ENCODE measurements around the gene ARHGEF33.
"Not testable (repeated sequence)": the region's sequence is repeated elsewhere in the genome, so short reads cannot be mapped to it uniquely, and the experiment has no call there.

ARHGEF33 gene

DNA sequence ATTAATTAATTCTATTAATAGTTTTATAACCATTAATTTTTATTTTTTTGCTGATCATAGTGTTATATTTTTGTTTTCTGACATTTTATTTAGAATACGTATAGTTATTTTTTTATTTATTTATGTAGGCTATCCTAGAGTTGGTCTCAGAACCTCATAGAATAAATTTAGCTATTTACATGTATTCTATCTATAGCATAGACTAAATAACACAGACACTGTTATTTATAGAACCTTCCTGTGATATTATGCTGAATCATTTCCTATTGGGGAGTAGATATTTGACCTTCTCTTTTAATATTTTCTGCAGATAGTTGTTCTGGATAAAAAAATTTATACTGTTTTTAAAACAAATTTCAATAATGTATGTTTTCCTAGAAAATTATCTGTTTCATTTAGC, 20.2 kb downstream of the ARHGEF33 start:
- no peak for DNase-seq (ENCODE audit: low spot score)

DNA sequence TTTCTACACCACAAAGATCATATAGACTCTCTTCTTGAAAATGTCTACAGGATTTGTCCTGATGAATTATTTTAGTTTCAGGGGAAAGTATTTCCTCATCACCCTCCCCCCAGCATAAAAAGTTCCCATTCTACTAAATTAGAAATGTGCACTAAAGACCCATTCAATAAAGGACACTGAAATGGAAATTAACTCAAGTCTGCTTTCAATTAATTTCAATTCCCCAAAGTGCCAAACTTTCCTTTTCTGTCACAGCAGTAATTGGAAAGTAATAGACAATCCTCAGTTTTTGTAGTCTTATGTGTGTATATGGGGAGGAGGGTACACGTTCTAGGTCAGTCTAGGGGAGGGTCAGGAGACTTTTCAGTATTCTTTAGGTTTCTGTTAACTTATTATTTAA, 21.5 kb downstream of the ARHGEF33 start:
- DNase-seq (ENCODE audit: low spot score): no peak

DNA sequence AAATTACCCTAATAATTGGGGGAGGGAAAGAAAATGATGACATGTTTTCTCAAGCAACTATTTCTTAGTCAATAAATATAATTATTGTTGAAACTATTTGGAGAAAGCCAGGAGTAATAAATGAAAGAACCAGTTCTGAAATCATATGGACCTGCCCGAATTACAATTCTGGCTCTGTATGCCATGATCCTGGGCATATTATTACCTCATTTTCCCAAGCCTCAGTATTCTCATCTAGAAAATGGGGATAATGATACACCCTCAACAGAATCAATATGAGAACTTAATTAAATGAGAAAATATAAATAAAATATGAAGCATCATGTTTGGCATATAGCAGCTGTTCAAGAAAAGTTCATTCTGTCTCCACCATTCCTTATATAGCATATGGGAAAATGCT, 22.9 kb downstream of the ARHGEF33 start:
- no peak for DNase-seq (ENCODE audit: low spot score)

DNA sequence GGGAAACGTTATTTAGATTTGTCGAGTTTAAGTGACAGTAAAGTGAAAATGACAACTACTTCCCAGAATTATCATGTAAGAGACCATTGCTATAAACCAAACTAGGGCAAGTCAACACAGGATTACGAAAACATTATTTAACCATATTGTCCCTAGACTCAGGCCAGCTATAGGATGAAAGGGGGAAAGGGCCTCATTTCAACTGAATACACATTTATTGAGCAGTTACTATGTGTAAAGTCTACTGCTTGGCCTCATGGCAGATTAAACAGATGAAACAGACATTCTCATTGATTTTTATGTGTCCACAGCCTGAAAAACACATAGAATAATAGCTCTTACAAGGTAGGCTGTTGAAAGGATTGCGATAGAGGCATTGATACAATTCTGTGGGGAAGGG, 32.7 kb downstream of the ARHGEF33 start:
- no peak for DNase-seq (ENCODE audit: low spot score)

GRCh38 chr2:38922902-38923301, 33.2 kb downstream of the ARHGEF33 start:
- DNase-seq (ENCODE audit: low spot score): no peak

- no peak for DNase-seq (ENCODE audit: low spot score)
Measured at GRCh38 chr2:38925982-38926381, 36.3 kb downstream of the ARHGEF33 start.

DNA sequence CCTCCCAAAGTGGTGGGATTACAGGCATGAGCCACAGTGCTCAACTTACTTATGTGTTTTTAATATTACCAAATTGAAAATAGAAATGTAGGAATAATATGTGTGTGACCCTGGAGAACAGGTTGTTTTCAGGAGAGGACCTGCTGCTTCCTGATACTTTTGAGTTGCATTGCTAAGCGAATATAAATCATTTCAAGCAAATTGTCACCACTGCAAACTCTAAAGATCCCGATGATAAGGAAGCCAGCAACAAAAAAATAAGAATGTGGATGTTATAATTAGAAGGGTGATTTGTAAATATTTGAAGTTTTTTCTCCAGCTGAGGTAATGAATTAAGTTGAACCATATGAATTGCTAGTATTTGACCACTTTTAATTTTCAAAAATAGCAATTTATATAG, 40.9 kb downstream of the ARHGEF33 start:
- DNase-seq (ENCODE audit: low spot score): no peak

- DNase-seq (ENCODE audit: low spot score): no peak
Measured at GRCh38 chr2:38932586-38932985, 42.9 kb downstream of the ARHGEF33 start.

DNA sequence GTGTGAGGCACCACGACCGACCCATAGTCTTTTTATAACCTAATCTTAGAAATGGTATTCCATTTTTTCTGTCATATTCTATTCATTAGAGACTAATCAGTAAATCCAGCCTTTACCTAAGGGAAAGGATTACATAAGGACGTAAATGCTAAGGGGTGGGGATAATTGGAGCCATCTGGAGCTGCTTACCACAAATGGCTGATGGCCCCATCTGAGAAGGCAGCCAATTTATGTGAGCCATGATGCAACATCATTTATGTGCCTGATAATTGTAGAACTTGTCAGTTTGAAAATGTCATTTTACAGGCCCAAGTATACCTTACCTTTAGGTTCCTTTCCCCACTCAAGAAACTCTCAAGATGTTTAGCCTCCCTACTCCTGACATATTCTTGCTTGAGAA, 44.0 kb downstream of the ARHGEF33 start:
- DNase-seq (ENCODE audit: low spot score): no peak

DNA sequence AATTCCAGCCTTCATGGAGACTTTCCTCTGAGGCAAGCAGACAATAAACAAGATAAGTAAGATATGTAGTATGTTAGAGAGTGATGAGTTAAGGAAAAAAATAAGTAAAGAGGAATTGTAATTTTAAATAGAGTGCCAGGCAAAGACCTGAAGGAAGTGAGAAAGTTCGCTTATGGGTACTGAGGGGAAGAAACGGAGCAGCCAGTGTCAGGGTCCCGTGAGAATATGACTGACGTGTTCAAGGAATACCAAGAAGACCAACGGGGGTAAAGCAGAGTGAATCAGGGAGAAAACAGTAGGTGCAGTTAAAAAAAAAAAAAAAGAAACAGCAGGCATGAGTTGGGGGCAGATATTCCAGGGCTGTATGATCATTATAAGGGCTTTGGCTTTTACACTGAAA, 45.1 kb downstream of the ARHGEF33 start:
- DNase-seq (ENCODE audit: low spot score): no peak

GRCh38 chr2:38935568-38936172, 46.0 kb downstream of the ARHGEF33 start:
- peak; percentile 11 for DNase-seq (ENCODE audit: low spot score)

DNA sequence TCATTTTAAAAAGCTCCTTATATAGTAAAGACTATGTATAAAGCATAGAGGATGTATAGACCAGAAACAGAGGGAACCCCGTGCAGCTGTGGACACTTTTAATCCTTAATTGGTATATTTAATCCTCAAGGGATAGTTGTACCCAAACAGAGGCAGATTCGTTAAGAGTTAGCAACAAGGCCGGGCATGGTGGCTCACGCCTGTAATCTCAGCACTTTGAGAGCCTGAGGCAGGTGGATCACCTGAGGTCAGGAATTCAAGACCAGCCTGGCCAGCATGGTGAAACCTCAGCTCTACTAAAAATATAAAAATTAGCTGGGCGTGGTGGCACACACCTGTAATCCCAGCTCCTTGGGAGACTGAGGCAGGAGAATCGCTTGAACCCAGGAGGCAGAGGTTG, 46.8 kb downstream of the ARHGEF33 start:
- not testable (repeated sequence) for DNase-seq (ENCODE audit: low spot score)

DNA sequence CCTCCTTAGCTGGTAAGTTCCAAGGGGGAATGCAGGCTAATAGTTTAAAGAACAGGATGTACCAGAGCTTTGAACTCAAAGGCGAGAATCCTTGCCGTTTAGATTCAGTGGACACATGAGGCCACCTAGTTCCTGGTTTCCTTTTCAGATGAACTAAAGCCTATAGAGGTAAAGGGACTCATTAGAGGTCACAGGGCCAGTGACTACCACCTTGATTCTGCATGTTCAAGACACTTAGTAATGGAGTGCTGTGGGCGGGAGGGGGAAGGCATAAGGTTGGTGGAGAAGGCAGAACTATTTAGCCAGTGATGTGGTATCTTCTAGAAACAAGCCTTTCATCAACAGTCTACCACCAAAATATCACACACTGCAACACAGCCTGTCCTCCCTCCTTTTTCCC, 47.9 kb downstream of the ARHGEF33 start:
- DNase-seq (ENCODE audit: low spot score): no peak

GRCh38 chr2:38940746-38941145, 51.1 kb downstream of the ARHGEF33 start:
- DNase-seq (ENCODE audit: low spot score): no peak

DNA sequence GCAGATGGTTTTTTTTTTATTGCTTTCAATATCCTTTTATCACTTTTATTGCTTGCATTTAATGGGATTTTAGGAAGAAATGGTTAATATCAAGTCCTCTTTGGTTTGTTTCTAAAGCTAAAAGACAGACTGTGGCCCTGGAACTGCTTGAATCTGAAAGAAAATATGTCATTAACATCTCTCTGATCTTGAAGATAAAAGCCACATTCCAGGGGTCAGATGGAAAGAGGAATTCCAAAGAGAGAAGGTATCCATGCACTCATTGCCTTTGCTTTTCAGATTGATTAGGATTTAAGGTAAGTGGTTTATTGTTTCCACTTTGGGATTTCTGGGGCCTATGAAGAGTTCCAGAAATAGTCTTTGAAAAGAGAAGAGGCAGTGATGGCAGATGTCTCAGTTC, 54.1 kb downstream of the ARHGEF33 start:
- no peak for DNase-seq (ENCODE audit: low spot score)

DNA sequence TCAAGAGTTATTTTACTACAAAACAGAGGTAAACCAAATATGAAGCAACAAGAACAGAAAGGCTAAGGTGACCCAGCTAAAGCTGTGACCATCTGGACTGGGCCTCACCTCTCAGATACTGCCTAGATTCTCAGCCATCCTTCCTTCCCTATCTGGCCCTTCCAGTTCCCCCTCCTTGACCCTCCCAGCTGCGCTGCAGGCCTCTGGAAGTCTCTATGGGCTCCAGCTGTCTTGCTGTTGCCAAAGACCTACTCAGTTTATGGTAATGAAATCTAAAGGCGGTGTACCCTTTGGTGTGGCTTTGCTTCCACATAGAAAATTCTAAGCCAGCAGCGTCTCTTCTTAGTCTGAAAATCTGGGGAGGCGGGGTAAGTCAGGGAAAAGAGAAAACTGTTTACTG, 55.7 kb downstream of the ARHGEF33 start:
- no peak for DNase-seq (ENCODE audit: low spot score)

DNA sequence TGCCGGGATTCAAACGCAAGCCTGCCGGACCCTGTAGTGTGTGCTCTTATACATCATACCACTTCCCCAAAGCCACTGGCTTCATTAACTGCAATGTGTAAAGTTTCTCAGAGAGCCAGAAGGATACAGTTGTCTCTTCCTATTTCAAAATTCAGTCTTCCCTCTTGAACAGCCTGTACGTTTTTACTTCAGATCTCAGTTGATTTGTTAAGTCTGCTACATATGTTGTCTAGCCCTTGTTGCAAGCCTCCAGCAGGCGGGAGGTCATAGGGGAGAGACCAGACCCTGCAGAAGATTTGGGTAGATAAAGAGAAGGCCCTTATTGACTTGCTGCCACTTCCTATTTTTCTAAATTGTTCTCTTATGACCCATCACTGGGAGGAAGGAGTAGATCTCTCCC, 56.2 kb downstream of the ARHGEF33 start:
- no peak for DNase-seq (ENCODE audit: low spot score)

DNA sequence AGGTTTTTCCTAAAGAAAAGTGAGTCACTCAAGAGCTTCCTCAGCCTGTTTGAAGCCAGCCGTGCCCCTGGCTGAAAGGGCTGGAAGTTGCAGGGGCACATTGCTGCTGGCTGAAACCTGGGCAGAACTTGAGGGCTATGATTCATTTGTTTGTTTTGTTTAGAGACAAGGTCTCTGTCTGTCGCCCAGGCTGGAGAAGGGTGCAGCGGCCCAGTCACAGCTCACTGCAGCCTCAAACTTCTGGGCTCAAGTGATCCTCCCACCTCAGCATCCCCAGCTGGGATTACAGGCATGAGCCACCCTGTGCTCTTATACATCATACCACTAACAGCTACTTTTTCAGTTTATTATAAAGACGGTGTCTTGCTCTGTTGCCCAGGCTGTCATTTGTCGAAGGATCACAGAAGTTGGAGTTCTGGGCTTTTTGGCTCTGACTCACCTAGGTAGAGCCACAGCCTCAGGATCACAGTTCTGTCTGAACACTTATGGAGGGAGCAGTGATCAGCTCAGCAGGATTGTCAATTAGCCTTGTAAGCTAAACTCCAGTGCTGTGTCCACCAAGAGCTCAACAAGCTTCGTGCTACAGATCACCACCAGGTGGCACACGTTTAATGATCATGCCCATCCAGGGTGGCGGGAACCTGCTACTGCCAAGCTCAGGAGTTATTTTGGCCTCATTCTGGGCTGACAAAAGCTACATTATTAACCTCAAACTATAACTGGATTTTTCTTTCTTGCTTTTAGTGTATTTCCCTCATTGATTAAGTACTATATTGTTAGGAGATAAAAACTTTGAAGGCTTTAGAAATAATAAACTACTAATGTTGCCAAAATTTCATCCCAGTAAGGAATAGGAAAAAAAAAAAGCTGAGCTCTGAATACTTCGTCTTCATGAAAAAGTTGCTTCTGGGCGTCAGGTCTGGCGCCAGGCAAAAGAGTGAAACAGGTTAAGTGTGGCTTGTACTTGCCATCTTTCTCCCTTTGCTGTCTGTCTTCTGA, 57.9 kb downstream of the ARHGEF33 start:
- DNase-seq (ENCODE audit: low spot score): peak; percentile 87

DNA sequence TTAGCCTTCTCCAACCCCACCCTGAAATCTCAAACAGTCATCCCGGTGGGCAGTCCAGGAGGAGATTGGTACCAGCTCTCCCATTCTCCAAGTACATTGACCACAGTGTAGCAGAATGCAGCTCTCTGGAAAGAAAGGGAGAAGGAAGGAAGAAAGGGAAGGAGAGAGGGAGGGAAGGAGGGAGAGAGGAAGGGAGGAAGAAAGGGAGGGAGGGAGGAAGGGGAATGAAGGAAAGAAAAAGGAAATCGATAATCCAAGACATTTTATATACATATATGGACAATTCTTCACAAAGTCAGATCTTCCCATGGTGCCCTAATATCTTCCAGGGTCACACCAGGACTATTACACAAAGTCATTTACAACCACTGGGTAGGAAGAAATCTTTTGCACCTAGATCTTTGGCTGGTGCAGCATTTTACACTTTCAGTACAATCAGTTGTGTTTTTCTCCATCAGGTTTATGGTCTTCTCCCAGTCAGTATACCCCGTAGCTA, 58.8 kb downstream of the ARHGEF33 start:
- DNase-seq (ENCODE audit: low spot score): no peak

DNA sequence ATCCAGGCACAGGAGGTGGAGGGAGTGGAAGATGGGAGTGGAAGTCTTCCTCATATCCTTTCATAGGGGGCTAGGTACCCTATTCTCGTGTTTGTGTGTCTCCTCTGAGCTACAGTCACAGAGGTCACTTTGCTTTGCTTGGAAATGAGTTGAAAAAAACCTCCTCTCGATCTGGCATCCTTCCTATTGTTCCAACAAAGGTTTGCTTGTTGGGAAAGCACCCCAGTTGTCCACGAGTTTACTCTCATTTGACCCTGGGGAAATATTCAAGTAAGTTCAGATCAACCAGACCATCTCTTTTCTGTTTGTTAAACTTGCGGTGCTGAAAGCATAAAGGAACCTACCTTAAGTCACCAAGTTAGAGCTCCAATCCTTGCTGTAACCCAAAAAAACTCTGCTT, 59.3 kb downstream of the ARHGEF33 start:
- no peak for DNase-seq (ENCODE audit: low spot score)

DNA sequence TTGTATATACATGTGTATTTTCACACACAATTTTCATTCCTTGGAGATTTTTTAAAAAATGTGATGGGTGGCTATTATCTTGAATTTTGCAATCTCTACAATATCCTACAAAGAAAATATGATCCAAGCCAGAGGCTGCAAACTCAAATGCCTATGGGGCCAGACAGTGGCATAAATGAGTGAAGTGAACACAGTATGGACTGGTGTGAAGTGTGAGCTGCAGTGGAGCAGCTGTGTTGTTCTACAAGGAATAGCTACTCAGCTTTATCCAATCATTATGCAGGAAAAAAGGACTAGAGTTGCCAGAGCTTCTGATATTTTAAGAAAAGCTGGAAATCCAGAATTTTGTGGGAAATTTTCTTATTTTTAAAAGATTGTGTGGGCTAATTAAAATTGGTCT, 62.1 kb downstream of the ARHGEF33 start:
- DNase-seq (ENCODE audit: low spot score): no peak

DNA sequence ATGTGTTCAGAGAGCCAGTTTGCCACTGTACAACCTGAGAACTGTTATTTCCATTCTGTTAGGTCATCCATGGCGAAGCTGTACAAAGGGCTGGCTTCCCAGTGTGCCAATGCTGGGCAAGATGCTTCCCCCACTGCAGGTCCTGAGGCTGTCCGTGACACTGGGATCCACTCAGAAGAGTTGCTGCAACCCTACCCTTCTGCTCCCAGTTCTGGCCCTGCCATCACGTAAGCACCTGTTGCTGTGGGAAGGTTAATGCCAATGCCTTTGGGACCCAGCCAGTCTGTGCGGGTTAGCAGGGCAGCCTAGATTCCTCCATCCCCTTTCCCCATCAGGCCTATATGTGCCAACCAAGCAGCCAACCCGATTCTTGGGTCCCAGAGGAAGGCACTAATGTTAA, 68.3 kb downstream of the ARHGEF33 start:
- no peak for DNase-seq (ENCODE audit: low spot score)

DNA sequence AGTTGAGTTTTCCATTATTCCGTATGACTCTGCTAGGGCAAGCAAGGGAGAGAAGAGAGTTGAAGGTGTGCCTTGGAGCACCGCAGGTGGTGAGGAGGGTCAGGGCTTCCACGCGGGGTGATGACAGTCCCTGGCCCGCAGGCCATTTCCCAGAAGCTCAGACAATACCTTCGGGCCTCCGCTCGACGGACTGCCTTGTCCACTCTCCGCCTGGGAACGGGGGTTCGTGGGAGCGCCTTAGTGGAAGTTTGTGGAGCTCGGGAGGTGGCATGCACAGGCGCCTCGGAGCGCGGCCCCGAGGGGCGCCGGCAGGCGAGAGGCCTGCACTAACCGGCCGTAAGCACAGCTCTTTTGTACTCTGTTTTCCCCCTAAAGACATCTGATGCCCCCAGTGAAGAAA, 69.8 kb downstream of the ARHGEF33 start:
- DNase-seq (ENCODE audit: low spot score): no peak

Measured in RKO (cell line).